HG03159 (cell line): Measurements from ENCODE around the gene INSL3.

Experiments used
- ATAC-seq: cut with Tn5 transposase; IDR thresholded peaks from one replicate; pipeline ENCODE4 v1.9.1; 2021; ENCODE audit warnings: mild to moderate bottlenecking, moderate library complexity; ENCODE audit not compliant: unreplicated experiment

The INSL3 gene

GRCh38 chr19:17821190-17821589 lies at the start of gene INSL3:
Gene INSL3 (minus strand): TSS chr19:17821519. CDS start chr19:17821506, 13 bp downstream.
- ATAC-seq, result no peak

DNA sequence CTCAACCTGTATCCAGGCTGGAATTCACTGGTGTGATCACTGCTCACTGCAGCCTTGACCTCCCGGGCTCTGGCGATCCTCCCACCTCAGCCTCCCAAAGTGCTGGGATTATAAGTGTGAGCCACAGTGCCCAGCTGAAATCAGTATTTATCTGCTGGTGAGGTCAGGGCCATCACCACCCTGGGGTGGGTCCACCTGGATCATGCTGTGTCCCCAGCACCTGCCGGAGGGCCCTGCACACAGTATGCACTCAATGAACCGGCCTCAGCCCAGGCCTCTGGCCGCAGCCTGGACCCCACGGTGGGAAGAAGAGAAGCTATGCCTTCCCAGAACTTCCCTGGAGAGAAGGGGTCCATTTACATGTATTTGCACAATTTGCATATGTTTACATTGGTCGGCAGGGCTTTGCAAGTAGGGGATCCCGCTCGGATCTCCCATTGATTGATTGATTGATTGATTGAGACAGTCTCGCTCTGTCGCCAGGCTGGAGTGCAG lies 47.8 kb upstream of the INSL3 start:
- ATAC-seq, result no peak

DNA sequence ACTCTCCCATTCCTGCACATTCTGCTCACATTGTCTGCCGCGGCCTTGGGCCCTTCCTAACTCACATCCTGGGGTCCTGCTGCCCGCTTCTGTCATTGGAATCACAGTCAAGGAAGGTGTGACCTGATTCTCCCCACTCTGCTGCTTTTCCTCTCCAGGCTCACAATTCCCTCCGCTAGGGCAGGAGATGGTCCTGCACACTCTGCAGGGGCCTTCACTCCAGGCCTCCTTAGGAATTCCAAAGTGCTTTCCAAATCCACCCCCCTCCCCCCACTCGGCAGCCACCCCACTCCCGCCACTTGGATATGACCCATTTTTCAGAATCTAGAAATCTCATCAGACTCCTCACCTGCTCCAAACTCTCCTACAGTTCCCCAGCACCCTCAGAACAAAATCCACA lies 47.4 kb upstream of the INSL3 start:
- no peak for ATAC-seq

DNA sequence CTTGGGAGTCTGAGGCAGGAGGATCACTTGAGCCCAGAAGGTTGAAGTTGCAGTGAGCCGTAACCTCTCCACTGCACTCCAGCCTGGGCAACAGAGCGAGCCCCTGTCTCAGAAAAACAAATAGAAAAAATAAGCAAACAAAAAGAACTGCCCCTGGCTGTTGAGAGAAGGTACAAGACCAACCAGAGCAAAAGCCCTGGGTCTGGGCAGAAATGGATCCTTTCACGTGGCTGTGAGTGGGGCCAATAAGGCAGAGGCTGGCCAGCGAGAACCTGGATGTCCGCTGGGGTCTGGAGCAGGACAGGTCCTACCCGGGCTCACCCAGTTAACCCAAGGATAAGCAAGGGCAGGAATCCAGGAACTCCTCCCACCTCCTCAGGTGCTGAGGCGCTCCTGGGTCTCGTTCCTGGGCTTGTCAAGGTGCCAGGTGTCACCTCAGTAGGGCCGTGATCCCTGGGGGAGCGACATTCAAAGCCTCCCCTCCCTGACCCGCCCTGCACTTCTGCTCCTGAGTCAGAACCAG lies 45.7 kb upstream of the INSL3 start:
- no peak for ATAC-seq

DNA sequence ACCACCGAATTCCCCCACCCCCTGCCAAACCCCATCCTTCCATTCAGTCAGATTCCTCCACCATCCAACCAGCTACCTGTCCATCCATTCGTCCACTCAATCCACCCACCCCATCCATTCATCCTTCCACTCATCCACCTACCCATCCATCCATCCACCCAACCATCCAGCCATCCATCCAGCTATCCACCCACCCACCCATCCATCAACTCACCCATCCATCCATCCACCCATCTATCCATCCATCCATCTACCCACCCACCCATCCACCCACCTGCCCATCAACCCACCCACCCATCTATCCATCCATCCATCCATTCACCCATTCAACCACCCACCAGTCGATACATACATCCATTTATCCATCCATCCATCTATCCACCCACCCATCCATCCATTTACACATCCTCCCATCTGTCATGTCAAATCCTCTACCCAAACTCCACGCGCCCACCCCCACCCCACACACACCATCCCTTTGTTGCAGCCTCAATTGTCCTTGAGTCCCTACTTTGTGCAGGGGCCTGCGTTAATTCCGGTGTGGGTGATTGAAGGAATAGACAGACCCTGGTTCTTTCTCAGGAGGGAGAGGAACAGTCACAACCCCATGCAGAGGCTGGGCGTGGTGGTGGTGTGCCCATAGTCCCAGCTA lies 45.1 kb upstream of the INSL3 start:
- no peak for ATAC-seq

GRCh38 chr19:17865364-17866311 lies 44.3 kb upstream of the INSL3 start:
- no peak for ATAC-seq

DNA sequence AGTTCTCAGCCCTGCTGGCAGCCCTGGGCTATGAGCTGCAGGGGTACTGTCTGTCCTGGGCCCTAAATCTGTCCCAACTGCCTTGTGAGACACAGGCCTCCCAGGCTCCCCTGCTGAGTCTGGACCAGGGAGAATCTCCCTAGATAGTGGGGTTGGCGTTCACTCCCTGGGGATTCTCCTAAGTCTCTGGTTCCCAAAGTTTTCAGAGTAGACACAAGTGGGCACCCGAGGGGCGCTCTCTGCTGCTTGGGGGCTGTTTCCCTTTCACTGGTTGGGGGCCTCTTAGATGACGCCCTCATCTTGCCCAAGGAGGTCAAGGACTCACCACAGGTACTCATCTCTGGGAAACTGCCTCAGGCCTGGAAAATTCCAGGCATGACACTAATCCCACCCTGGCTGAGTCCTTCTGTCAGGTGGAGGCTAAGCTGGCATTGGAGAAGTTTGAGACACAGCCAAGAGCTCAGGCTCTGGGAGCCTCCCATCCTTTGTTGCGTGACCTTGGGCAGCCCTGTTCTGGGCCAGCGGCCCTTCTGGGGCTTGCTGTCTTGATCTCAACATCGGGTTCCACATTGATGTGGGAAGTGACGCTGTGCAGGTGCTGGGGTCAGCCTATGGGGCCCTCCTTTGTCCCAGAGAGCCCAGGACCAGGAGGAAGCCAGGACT lies 42.3 kb upstream of the INSL3 start:
- no peak for ATAC-seq

DNA sequence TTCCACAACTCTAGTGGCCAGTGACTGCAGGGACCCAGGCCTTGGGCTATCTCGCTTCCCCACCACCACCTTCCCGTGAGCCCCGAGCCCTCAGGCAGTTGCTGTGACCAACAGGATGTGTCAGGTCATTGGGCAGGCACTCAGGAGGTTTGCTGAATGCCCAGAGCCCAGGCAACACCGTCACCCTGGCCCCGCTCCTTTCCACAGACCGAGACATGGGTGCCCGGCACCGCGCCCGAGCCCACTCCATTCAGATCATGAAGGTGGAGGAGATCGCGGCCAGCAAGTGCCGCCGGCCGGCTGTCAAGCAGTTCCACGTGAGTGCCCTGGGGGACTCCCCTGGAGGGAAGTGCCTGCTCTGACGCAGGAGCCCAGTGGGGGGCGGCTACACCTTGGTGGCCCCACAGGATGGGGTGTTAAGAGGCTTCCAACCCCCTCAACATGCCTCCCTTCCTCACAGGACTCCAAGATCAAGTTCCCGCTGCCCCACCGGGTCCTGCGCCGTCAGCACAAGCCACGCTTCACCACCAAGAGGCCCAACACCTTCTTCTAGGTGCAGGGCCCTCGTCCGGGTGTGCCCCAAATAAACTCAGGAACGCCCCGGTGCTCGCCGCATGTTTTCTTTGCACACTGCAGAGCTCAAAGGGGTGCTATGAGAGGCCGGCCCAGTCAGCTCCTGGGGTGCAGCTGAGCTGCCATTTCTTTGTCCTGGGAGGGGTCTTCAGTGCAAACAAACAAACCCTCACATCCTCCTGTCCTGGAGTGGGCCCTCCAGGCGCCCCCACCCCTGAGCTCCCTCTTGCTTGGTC lies 41.6 kb upstream of the INSL3 start:
- ATAC-seq, result no peak

- ATAC-seq, result no peak
Observed at GRCh38 chr19:17861542-17862402, 40.5 kb upstream of the INSL3 start.

DNA sequence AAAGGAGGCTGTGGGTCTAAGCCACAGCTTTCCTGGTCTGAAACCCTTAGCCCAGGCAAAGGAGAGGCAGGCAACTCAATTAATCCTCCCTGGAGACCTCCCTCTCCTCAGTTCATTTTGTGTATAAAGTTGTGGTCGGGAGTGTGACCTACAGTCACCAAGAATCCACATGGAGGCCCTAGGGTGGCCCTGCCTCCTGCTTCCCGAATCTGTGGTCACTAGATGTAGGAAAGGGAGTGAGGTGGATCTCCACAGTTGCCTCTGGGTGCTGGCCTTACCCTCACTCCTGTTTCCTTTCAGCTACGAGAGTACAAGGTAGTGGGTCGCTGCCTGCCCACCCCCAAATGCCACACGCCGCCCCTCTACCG lies 39.7 kb upstream of the INSL3 start:
- ATAC-seq, result no peak

DNA sequence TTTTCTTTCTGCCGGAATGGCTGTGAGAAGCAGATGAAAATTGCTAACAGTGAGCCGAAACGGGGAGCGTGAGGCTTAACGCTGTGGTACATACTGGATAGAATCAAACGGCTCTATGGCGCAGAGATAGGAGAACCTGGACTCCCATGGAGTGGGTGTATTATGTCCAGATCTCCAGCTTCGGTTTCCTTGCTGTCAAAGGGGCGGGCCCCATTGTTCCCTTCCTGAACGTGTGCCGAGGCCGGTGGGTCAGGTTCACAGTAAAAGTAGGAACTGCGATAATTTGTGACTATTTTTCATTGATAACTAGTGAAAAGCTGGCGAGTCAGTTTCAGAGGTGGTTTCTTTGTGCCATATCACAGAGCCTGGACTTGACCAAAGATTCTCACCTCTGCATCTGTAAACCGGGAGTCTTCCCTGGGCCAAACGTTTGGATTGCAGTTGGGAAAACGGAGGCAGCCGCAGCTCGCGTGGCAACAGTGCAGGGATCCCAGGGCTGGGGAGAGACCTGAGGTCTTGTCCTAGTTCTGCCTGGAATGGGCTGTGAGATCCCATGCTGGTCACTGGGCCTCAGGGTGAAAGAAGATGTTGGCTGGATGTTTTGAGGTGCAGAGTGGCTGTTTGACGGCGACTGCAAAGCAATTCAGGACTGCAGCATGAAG lies 39.1 kb upstream of the INSL3 start:
- ATAC-seq, result no peak

GRCh38 chr19:17859533-17860330 lies 38.4 kb upstream of the INSL3 start, which contains the start of gene RPL18A:
Gene RPL18A (plus strand): TSS chr19:17859910. CDS start chr19:17859957, 47 bp downstream.
- peak; percentile 92 for ATAC-seq

DNA sequence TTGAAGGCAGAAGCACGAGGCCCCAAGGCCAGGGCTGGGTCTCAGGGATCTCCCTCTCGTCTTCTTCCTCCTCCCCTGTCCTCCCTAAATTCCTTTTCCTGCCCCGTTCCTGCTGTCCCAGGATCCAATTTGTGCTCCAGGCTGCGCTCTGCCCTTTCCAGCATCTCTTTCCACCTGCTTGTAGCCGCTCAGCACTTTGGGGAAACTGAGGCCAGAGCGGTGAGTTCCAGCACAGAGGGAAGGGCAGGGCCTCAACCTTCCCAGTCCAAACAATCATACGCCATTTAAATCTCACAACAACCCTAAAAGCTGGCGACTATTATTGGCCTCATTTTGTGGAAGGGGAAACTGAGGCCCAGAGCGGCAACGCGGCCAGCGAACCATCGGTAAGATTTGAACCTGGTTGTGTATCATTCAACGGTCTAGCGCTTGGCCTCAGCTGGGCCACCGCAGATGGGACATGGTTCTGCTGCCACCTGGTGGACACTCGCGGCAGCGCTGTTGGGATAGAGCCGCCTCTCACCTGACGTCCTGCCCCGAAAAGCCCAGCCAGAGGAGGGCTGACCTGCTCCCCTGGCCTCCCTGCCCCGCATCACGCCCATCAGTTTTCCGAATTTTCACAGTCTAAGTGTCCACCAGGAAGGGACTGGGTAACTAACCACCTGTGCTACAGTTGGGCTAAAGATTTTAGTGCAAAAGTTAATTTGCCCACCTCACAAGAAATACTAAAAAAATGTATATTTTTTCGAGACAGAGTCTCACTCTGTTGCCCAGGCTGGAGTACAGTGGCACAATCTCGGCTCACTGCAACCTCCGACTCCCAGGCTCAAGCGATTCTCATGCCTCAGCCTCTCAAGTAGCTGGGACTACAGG lies 34.2 kb upstream of the INSL3 start:
- ATAC-seq, result no peak

DNA sequence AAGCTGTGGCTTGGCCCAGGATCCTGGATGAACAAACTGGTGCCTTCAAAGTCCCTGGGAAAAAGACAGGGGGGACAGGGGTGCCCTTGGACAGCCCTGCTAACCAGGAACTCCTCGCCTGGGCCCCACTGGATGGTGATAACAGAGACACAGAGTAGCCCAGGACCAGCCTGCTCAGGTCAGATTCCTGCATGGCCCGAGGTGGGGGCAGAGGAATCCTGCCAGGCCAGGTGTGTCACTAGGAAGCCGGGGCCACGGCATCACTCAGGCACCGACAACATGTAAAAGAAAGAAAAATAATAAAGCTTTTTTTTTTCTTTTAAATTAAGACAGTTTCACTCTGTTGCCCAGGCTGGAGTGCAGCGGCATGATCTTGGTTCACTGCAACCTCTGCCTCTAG lies 32.7 kb upstream of the INSL3 start:
- no peak for ATAC-seq

GRCh38 chr19:17848595-17849292 lies 27.4 kb upstream of the INSL3 start:
- no peak for ATAC-seq

DNA sequence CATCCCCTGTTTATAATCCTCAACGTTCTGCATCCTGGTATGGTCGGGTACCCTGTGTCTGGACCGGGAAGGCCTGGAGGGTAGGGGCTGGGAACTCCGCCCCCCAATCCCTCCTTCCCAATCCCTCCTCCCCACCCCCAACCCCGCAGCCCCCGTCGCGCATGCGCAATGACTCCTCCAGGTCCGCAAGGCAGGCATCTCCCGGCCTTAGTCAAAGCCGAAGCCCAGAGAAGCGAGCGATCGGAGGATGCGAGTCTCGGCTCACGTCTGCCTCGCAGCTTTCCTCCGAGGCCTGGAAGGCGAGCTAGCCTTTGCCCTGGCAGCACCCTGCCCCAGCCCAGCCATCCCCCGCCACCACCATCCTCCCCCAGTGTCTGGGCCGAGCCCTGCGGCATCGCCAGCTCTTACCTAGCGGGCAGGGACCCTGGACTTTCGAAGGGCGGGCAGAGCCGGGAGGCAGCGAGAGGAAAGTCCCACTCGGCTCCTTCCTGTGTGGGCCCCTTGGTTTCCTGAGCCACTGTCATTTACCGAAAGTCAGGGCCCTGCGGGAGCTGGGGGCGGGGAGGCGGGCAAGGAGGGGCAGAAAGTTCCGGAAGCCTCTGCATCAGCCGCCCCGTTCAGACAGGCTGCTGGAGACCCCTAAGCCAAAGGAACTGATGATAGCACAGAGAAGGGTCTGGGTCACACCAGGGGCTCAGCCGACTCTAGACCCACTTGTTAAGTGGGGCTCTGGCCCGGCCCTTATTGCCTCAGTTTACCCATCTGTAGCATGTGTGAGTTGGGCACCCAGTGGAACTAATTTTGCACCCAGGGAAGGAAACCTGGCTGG lies 26.4 kb upstream of the INSL3 start, which contains the start of gene JAK3:
JAK3 (minus strand) TSS at position 445 of the 829 bp plus-strand sequence. CDS start 3,565 bp downstream, outside the sequence.
- ATAC-seq, result peak; percentile 57
